ENCODE results near the gene LRBA. TPM values are rescaled to one million over a fixed set of nuclear protein-coding genes. Genes with fewer than 3 reads are reported as not detected.

Gene LRBA
- polyA plus RNA-seq, 3 donors from 2014 or later = 18.1 to 25.3 (median 19.6) TPM

GRCh38 chr4:150381609-150382008, 633.5 kb downstream of the LRBA start:
- no peak overlapping the region for H3K27ac Mint-ChIP-seq
- H3K9me3 Mint-ChIP-seq = no peaks in the 10 kb centered on the region
- no peak overlapping the region for H3K4me3 Mint-ChIP-seq
- DNase-seq = no peak
- H3K4me1 Mint-ChIP-seq = peaks cover 2 to 5% of the 10 kb centered on the region in 2 donors
- H3K36me3 Mint-ChIP-seq = peaks cover 4 to 13% (median 9%) of the 10 kb centered on the region in 3 donors
- no peaks in the 10 kb centered on the region for H3K27me3 Mint-ChIP-seq (ENCODE audit: low read depth in 3 of 3)

- Mint-ChIP-seq H3K4me1 (peaks cover 2 to 5% of the 10 kb centered on the region in 2 donors), H3K27me3 (ENCODE audit: low read depth in 3 of 3) (no peaks in the 10 kb centered on the region), H3K4me3 (no peak overlapping the region), H3K27ac (no peak overlapping the region), H3K9me3 (no peaks in the 10 kb centered on the region), H3K36me3 (peaks cover 4 to 13% (median 5%) of the 10 kb centered on the region in 3 donors)
- DNase-seq = no peak
Measured at GRCh38 chr4:150381036-150381435, 634.0 kb downstream of the LRBA start.

GRCh38 chr4:150379454-150379853, 635.6 kb downstream of the LRBA start:
- Mint-ChIP-seq H3K9me3 (no peaks in the 10 kb centered on the region), H3K27me3 (ENCODE audit: low read depth in 3 of 3) (no peaks in the 10 kb centered on the region), H3K36me3 (peaks cover 10 to 18% (median 12%) of the 10 kb centered on the region in 3 donors), H3K4me1 (peaks cover 2 to 5% of the 10 kb centered on the region in 2 donors), H3K27ac (no peak overlapping the region), H3K4me3 (no peak overlapping the region)
- DNase-seq = no peak

GRCh38 chr4:150375025-150375424, 640.1 kb downstream of the LRBA start:
- H3K4me1 Mint-ChIP-seq = no peaks in the 10 kb centered on the region
- peaks cover 8 to 23% (median 14%) of the 10 kb centered on the region in 3 donors for H3K36me3 Mint-ChIP-seq
- no peak overlapping the region for H3K27ac Mint-ChIP-seq

GRCh38 chr4:150371869-150372268, 643.2 kb downstream of the LRBA start:
- DNase-seq = no peak
- Mint-ChIP-seq H3K4me1 (no peaks in the 10 kb centered on the region), H3K4me3 (no peak overlapping the region), H3K36me3 (peaks cover 8 to 16% (median 9%) of the 10 kb centered on the region in 3 donors), H3K27ac (no peak overlapping the region), H3K9me3 (no peaks in the 10 kb centered on the region), H3K27me3 (ENCODE audit: low read depth in 3 of 3) (no peaks in the 10 kb centered on the region)

More at GRCh38 chr4:150375025-150375424, 640.1 kb downstream of the LRBA start:
- H3K4me3 Mint-ChIP-seq = no peak overlapping the region
- no peak for DNase-seq
- no peaks in the 10 kb centered on the region for H3K27me3 Mint-ChIP-seq (ENCODE audit: low read depth in 3 of 3)
- H3K9me3 Mint-ChIP-seq = no peaks in the 10 kb centered on the region

- Mint-ChIP-seq H3K9me3 (no peaks in the 10 kb centered on the region), H3K36me3 (peaks cover under 1 to 11% (median 4%) of the 10 kb centered on the region in 3 donors), H3K4me1 (peaks cover under 1 to 3% of the 10 kb centered on the region in 2 donors), H3K27me3 (ENCODE audit: low read depth in 3 of 3) (no peaks in the 10 kb centered on the region), H3K4me3 (no peak overlapping the region), H3K27ac (no peak overlapping the region)
- DNase-seq = no peak
Measured at GRCh38 chr4:150369434-150370380, 645.4 kb downstream of the LRBA start.

- H3K4me3 Mint-ChIP-seq = no peak overlapping the region
- H3K27me3 Mint-ChIP-seq (ENCODE audit: low read depth in 3 of 3) = peaks cover 0 to 1% (median 0%) of the 10 kb centered on the region in 3 donors
- H3K4me1 Mint-ChIP-seq = peaks cover 11 to 13% of the 10 kb centered on the region in 2 donors
- H3K36me3 Mint-ChIP-seq = peaks cover 0 to 8% (median 4%) of the 10 kb centered on the region in 3 donors
- H3K9me3 Mint-ChIP-seq = no peaks in the 10 kb centered on the region
- DNase-seq = no peak
- H3K27ac Mint-ChIP-seq = no peak overlapping the region
Measured at GRCh38 chr4:150368667-150369066, 646.4 kb downstream of the LRBA start.

- H3K4me3 Mint-ChIP-seq = no peak overlapping the region
- H3K36me3 Mint-ChIP-seq = no peaks in the 10 kb centered on the region
- H3K27me3 Mint-ChIP-seq (ENCODE audit: low read depth in 3 of 3) = peaks cover 0 to 1% (median 0%) of the 10 kb centered on the region in 3 donors
- DNase-seq = no peak
- no peaks in the 10 kb centered on the region for H3K9me3 Mint-ChIP-seq
- no peak overlapping the region for H3K27ac Mint-ChIP-seq
- peaks cover 15 to 16% of the 10 kb centered on the region in 2 donors for H3K4me1 Mint-ChIP-seq
Measured at GRCh38 chr4:150367326-150367725, 647.8 kb downstream of the LRBA start.

- H3K27me3 Mint-ChIP-seq (ENCODE audit: low read depth in 3 of 3) = peaks cover 0 to 2% (median 1%) of the 10 kb centered on the region in 3 donors
- no peaks in the 10 kb centered on the region for H3K9me3 Mint-ChIP-seq
- peak overlapping the region in 2 of 6 donors; percentile 2 to 50 for H3K27ac Mint-ChIP-seq
- no peak for DNase-seq
- no peaks in the 10 kb centered on the region for H3K36me3 Mint-ChIP-seq
- peaks cover 15 to 16% of the 10 kb centered on the region in 2 donors for H3K4me1 Mint-ChIP-seq
- H3K4me3 Mint-ChIP-seq = no peak overlapping the region
Measured at GRCh38 chr4:150366487-150366999, 648.5 kb downstream of the LRBA start.

- Mint-ChIP-seq H3K9me3 (no peaks in the 10 kb centered on the region), H3K4me1 (peaks cover 15 to 16% of the 10 kb centered on the region in 2 donors), H3K36me3 (no peaks in the 10 kb centered on the region), H3K4me3 (no peak overlapping the region), H3K27me3 (ENCODE audit: low read depth in 3 of 3) (peaks cover 0 to 2% (median 1%) of the 10 kb centered on the region in 3 donors), H3K27ac (no peak overlapping the region)
- DNase-seq = no peak
Measured at GRCh38 chr4:150363721-150364688, 651.1 kb downstream of the LRBA start.

GRCh38 chr4:150358691-150359090, 656.4 kb downstream of the LRBA start:
- no peak overlapping the region for H3K4me3 Mint-ChIP-seq
- H3K4me1 Mint-ChIP-seq = peaks cover 3 to 4% of the 10 kb centered on the region in 2 donors
- no peaks in the 10 kb centered on the region for H3K9me3 Mint-ChIP-seq
- H3K27ac Mint-ChIP-seq = no peak overlapping the region
- H3K36me3 Mint-ChIP-seq = no peaks in the 10 kb centered on the region
- no peak for DNase-seq
- H3K27me3 Mint-ChIP-seq (ENCODE audit: low read depth in 3 of 3) = peaks cover 0 to 2% (median 0%) of the 10 kb centered on the region in 3 donors

- H3K36me3 Mint-ChIP-seq = no peaks in the 10 kb centered on the region
- no peak overlapping the region for H3K4me3 Mint-ChIP-seq
- no peaks in the 10 kb centered on the region for H3K4me1 Mint-ChIP-seq
- DNase-seq = no peak
- H3K27me3 Mint-ChIP-seq (ENCODE audit: low read depth in 3 of 3) = peaks cover 0 to 2% (median 0%) of the 10 kb centered on the region in 3 donors
- no peaks in the 10 kb centered on the region for H3K9me3 Mint-ChIP-seq
- peak overlapping the region in 1 of 6 donors; percentile 42 for H3K27ac Mint-ChIP-seq
Measured at GRCh38 chr4:150357829-150358228, 657.3 kb downstream of the LRBA start.

- Mint-ChIP-seq H3K9me3 (no peaks in the 10 kb centered on the region), H3K4me1 (no peaks in the 10 kb centered on the region), H3K36me3 (no peaks in the 10 kb centered on the region), H3K4me3 (no peak overlapping the region), H3K27ac (no peak overlapping the region), H3K27me3 (ENCODE audit: low read depth in 3 of 3) (no peaks in the 10 kb centered on the region)
- DNase-seq = no peak
Measured at GRCh38 chr4:150355858-150356455, 659.1 kb downstream of the LRBA start.

Measured in immature natural killer cell (primary cell).